Erythroblast (primary cell): ENCODE measurements around the gene ART1.

Experiments
- GATA1 ChIP-seq: IDR thresholded peaks from 2 replicates; pipeline ENCODE4 v1.6.1; 2011; ENCODE audit warnings: low read depth, mild to moderate bottlenecking, control low read depth, low read length, moderate library complexity
- POLR2A ChIP-seq: IDR thresholded peaks from 2 replicates; pipeline ENCODE4 v1.6.1; 2011; ENCODE audit warnings: mild to moderate bottlenecking, low read length

GRCh38 chr11:3609416-3610265 lies 35.3 kb upstream of the ART1 start:
- TF ChIP-seq POLR2A = no peak
- no peak for TF ChIP-seq GATA1
